Parathyroid adenoma (tissue), 2 donors: ENCODE data around the gene PABPC3.

ENCODE experiments used
- H2AFZ ChIP-seq: fragments of 300-600 bp; sonication (generic); one replicate; pipeline ENCODE4 v1.7.0; 2017; ENCODE audit warnings: antibody characterized with exemption, mild to moderate bottlenecking
- H3K27ac ChIP-seq: fragments of 300-600 bp; sonication (generic); one replicate; pipeline ENCODE4 v1.7.0; 2017
- H3K27me3 ChIP-seq: fragments of 300-600 bp; sonication (generic); one replicate; pipeline ENCODE4 v1.7.0; 2017; ENCODE audit warnings: low read length; ENCODE audit not compliant: control insufficient read depth, insufficient read depth
- H3K36me3 ChIP-seq: fragments of 300-600 bp; sonication (generic); one replicate; pipeline ENCODE4 v1.7.0; 2017; ENCODE audit warnings: low read length; ENCODE audit not compliant: control insufficient read depth, insufficient read depth
- H3K4me1 ChIP-seq: fragments of 300-600 bp; sonication (generic); one replicate; pipeline ENCODE4 v1.7.0; 2017; ENCODE audit warnings: control low read depth
- H3K4me2 ChIP-seq: fragments of 300-600 bp; sonication (generic); one replicate; pipeline ENCODE4 v1.7.0; 2017; ENCODE audit warnings: low read length
- H3K4me3 ChIP-seq: fragments of 300-600 bp; sonication (generic); one replicate; pipeline ENCODE4 v1.7.0; 2017; ENCODE audit warnings: low read depth, low read length
- H3K79me2 ChIP-seq: fragments of 300-600 bp; sonication (generic); one replicate; pipeline ENCODE4 v1.7.0; 2017; ENCODE audit warnings: control low read depth
- H3K9ac ChIP-seq: fragments of 300-600 bp; sonication (generic); one replicate; pipeline ENCODE4 v1.7.0; 2017; ENCODE audit warnings: mild to moderate bottlenecking
- H3K9me3 ChIP-seq: fragments of 300-600 bp; sonication (generic); one replicate; pipeline ENCODE4 v1.7.0; 2017; ENCODE audit warnings: low read length; ENCODE audit not compliant: control insufficient read depth
- TF ChIP-seq, protein P1 (sequence below): fragments of 300-600 bp; sonication (generic); IDR thresholded peaks from one replicate; pipeline ENCODE4 v1.7.0; 2017; ENCODE audit warnings: antibody characterized with exemption, mild to moderate bottlenecking
- donor health status: primary hyperparathyroidism.

Gene PABPC3

GRCh38 chr13:25059166-25059565, 36.8 kb upstream of the PABPC3 start:
- no peaks in the 10 kb centered on the region for H3K79me2 ChIP-seq
- TF ChIP-seq, protein P1, sequence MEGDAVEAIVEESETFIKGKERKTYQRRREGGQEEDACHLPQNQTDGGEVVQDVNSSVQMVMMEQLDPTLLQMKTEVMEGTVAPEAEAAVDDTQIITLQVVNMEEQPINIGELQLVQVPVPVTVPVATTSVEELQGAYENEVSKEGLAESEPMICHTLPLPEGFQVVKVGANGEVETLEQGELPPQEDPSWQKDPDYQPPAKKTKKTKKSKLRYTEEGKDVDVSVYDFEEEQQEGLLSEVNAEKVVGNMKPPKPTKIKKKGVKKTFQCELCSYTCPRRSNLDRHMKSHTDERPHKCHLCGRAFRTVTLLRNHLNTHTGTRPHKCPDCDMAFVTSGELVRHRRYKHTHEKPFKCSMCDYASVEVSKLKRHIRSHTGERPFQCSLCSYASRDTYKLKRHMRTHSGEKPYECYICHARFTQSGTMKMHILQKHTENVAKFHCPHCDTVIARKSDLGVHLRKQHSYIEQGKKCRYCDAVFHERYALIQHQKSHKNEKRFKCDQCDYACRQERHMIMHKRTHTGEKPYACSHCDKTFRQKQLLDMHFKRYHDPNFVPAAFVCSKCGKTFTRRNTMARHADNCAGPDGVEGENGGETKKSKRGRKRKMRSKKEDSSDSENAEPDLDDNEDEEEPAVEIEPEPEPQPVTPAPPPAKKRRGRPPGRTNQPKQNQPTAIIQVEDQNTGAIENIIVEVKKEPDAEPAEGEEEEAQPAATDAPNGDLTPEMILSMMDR, result no peak
- no peaks in the 10 kb centered on the region for H3K36me3 ChIP-seq
- H2AFZ ChIP-seq, result no peak overlapping the region
- H3K9ac ChIP-seq, result no peak overlapping the region
- H3K4me1 ChIP-seq, result no peaks in the 10 kb centered on the region
- H3K27ac ChIP-seq, result no peak overlapping the region
- H3K4me3 ChIP-seq, result no peak overlapping the region
- no peaks in the 10 kb centered on the region for H3K9me3 ChIP-seq
- H3K27me3 ChIP-seq, result no peaks in the 10 kb centered on the region
- H3K4me2 ChIP-seq, result no peak overlapping the region

- Histone ChIP-seq H2AFZ (no peak overlapping the region), H3K36me3 (no peaks in the 10 kb centered on the region), H3K4me2 (no peak overlapping the region), H3K4me3 (no peak overlapping the region), H3K4me1 (no peaks in the 10 kb centered on the region), H3K27me3 (no peaks in the 10 kb centered on the region), H3K9ac (no peak overlapping the region), H3K27ac (no peak overlapping the region), H3K9me3 (no peaks in the 10 kb centered on the region), H3K79me2 (no peaks in the 10 kb centered on the region)
- TF ChIP-seq, protein P1, result no peak
These were observed 36.0 kb upstream of the PABPC3 start for GRCh38 chr13:25059958-25060357.

GRCh38 chr13:25062479-25062878, 33.5 kb upstream of the PABPC3 start:
- no peak overlapping the region for H3K9ac ChIP-seq
- H3K36me3 ChIP-seq, result no peaks in the 10 kb centered on the region

GRCh38 chr13:25064396-25064795, 31.5 kb upstream of the PABPC3 start:
- Histone ChIP-seq H3K27ac (no peak overlapping the region), H3K9ac (no peak overlapping the region), H3K4me3 (no peak overlapping the region), H3K4me1 (no peaks in the 10 kb centered on the region), H3K27me3 (no peaks in the 10 kb centered on the region), H3K79me2 (no peaks in the 10 kb centered on the region), H2AFZ (no peak overlapping the region), H3K9me3 (no peaks in the 10 kb centered on the region), H3K4me2 (no peak overlapping the region), H3K36me3 (no peaks in the 10 kb centered on the region)
- TF ChIP-seq, protein P1, result no peak

More at GRCh38 chr13:25062479-25062878, 33.5 kb upstream of the PABPC3 start:
- Histone ChIP-seq H3K4me1 (no peaks in the 10 kb centered on the region), H3K4me3 (no peak overlapping the region), H2AFZ (no peak overlapping the region), H3K27me3 (no peaks in the 10 kb centered on the region), H3K4me2 (no peak overlapping the region), H3K79me2 (no peaks in the 10 kb centered on the region), H3K27ac (no peak overlapping the region), H3K9me3 (no peaks in the 10 kb centered on the region)
- TF ChIP-seq, protein P1, result no peak

DNA sequence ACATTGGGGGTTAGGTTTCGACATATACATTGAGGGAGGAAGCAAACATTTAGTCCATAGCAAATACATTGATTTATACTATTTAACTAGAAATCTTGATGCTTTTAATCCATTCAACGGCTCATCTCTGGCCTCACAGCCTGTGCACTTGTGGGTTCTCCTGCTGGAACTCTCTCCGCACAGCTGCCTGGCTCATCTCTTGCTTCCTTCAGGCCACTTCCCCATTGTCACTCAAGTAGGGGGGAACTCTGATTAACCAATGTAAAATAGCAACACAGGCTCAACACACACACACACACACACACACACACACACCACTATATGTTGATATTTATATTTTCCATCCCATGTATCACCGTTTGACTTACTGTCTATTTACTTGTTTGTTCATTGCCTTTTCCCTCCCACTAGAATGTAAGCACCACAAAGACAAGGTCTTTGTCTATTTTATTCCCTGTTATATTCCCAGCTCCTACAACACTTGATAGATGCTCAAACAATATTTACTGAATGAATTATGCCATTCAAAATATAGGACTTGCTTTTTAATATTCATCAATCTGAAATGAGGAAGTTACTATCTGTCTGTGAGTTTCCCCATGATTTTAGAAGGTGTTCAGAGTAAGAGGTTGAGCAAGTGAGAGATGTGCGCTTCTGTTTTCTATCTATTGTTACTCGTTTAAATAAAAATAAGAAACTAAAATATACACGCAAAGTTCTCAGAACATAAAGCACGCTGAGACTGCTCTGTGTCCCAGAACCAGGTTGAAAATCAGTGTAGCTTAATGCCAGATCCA, 29.8 kb upstream of the PABPC3 start:
- no peak overlapping the region for H3K4me3 ChIP-seq
- no peaks in the 10 kb centered on the region for H3K27me3 ChIP-seq
- no peak overlapping the region for H3K27ac ChIP-seq
- H3K79me2 ChIP-seq, result no peaks in the 10 kb centered on the region
- H3K4me1 ChIP-seq, result no peaks in the 10 kb centered on the region
- no peak overlapping the region for H3K4me2 ChIP-seq
- H3K36me3 ChIP-seq, result no peaks in the 10 kb centered on the region
- no peak overlapping the region for H2AFZ ChIP-seq
- TF ChIP-seq, protein P1, result no peak
- H3K9ac ChIP-seq, result no peak overlapping the region
- H3K9me3 ChIP-seq, result no peaks in the 10 kb centered on the region
